NCI-H524 treated with DMSO at 0.1 percent for 48 hours (cell line): ENCODE measurements around the gene EFHC1.
A peak's percentile ranks its signal among the peaks of the same experiment; 100 is the strongest.

ENCODE experiments used
- DNase-seq: peaks from one replicate; lab custom pipeline; 2025; lab: John Stamatoyannopoulos, UW

The EFHC1 gene

GRCh38 chr6:52518279-52518945 lies 98.3 kb downstream of the EFHC1 start:
- no peak for DNase-seq

GRCh38 chr6:52519618-52520017 lies 99.5 kb downstream of the EFHC1 start:
- DNase-seq, result no peak

GRCh38 chr6:52522151-52522626 lies 102.0 kb downstream of the EFHC1 start:
- no peak for DNase-seq

GRCh38 chr6:52522655-52523054 lies 102.5 kb downstream of the EFHC1 start:
- DNase-seq, result no peak

GRCh38 chr6:52523378-52524142 lies 103.4 kb downstream of the EFHC1 start:
- DNase-seq, result no peak

GRCh38 chr6:52524918-52525317 lies 104.8 kb downstream of the EFHC1 start:
- DNase-seq, result peak; percentile 42

GRCh38 chr6:52526634-52527033 lies 106.5 kb downstream of the EFHC1 start:
- no peak for DNase-seq

GRCh38 chr6:52527436-52527835 lies 107.3 kb downstream of the EFHC1 start:
- no peak for DNase-seq

GRCh38 chr6:52529311-52529710 lies 109.2 kb downstream of the EFHC1 start:
- no peak for DNase-seq

- no peak for DNase-seq
These were observed 110.2 kb downstream of the EFHC1 start for GRCh38 chr6:52530351-52530750.

GRCh38 chr6:52531396-52531795 lies 111.3 kb downstream of the EFHC1 start:
- no peak for DNase-seq

GRCh38 chr6:52531834-52532233 lies 111.7 kb downstream of the EFHC1 start:
- DNase-seq, result no peak

- DNase-seq, result no peak
These were observed 112.3 kb downstream of the EFHC1 start for GRCh38 chr6:52532457-52532856.

- no peak for DNase-seq
These were observed 113.3 kb downstream of the EFHC1 start for GRCh38 chr6:52533491-52533890.

GRCh38 chr6:52534363-52534762 lies 114.2 kb downstream of the EFHC1 start:
- DNase-seq, result no peak

- no peak for DNase-seq
These were observed 114.8 kb downstream of the EFHC1 start for GRCh38 chr6:52534966-52535390.

- DNase-seq, result no peak
These were observed 115.7 kb downstream of the EFHC1 start for GRCh38 chr6:52535711-52536423.

- DNase-seq, result no peak
These were observed 116.3 kb downstream of the EFHC1 start for GRCh38 chr6:52536424-52536916.

- DNase-seq, result no peak
These were observed 117.0 kb downstream of the EFHC1 start for GRCh38 chr6:52537001-52537753.

GRCh38 chr6:52538252-52538900 lies 118.2 kb downstream of the EFHC1 start:
- no peak for DNase-seq

GRCh38 chr6:52538901-52539354 lies 118.8 kb downstream of the EFHC1 start:
- no peak for DNase-seq
